ENCODE measurements around the gene PAEP.

The PAEP gene

DNA sequence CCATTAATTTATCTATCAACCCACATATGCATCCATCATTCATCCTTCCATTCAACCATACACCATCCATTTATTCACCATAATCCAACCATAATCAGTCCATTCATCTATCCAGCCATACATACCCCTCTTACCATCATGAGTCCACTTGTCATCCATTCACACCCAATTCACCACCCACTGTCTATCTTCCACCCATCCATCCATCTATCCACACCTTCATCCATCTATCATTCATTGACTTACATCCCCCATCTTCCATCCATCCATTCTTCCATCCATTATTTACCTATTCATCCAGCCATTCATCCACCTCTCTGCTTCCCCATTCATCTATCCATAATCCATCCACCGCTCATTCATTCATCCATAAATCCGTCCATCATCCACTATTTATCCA, 17.8 kb downstream of the PAEP start:
- no peak for DNase-seq (ENCODE audit: low read depth in 2 of 2)

DNA sequence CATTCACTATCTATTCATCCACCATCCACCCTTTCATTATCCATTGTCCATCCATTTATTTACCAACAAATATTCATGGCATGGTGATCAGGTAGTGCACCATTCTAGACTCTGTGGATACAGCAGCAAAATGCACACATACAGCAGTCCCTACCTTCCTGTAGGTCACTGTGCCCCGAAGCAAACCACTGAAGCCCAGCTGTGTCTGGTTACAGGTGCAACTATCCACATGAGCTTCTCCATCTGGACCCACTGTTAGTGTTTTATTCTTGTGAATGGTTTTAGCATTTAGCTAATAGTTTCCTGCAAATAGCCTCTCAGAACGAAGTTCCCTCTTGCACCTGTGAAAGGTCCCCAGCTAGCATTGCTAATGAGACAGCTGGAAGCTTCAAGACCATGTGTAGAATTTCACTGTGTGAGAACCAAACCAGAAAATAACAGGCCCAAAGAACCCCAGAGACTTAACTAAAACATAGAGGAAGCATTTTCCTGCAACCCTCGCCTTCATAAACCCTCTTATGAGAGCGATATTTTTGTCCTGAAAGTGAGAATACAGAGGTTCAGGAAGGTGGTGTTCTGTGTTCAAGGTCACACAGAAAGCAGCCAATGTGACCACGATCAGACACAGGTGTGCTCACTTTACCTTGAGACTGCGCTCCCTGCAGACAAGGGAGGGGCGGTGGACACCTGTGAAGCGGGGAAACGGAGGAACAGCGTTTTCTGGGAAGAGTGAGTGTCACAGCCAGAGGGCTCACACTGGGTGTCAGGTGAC, 18.5 kb downstream of the PAEP start:
- DNase-seq (ENCODE audit: low read depth in 2 of 2), result no peak

DNA sequence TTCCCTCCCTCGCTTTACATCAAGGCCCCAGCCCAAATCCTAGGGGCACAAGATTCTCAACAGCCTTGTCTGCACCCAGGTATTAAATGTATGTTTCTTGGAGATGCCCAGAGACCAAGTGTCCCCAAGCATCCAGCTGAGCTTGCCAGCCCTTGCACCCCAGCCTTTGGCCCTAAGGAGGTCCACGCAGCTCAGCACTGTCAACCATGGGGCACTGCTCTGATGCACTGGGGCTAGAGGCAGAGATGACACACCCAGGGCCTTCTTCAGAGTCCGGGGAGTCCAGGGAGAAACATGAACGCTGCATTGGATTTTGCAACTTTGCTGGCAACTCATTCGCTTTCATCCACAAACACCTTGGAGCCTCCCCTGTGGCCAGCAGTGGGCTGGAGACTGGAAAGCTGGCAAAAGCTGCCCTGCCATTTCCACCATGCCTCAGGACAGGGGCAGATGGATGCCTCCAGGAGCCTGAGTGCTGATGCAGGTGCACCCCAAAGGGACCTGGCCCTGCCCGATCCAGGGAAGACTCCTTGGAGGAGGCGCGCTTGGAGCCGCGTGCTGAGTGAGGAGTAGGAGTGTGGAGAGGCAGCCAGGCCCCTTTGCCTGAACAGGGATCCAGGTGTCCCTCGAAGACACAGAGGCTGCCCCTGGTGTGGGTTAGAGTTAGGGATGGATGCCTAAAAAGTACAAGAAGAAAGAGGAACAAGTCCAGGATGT, 19.3 kb downstream of the PAEP start:
- DNase-seq (ENCODE audit: low read depth in 2 of 2), result no peak

DNA sequence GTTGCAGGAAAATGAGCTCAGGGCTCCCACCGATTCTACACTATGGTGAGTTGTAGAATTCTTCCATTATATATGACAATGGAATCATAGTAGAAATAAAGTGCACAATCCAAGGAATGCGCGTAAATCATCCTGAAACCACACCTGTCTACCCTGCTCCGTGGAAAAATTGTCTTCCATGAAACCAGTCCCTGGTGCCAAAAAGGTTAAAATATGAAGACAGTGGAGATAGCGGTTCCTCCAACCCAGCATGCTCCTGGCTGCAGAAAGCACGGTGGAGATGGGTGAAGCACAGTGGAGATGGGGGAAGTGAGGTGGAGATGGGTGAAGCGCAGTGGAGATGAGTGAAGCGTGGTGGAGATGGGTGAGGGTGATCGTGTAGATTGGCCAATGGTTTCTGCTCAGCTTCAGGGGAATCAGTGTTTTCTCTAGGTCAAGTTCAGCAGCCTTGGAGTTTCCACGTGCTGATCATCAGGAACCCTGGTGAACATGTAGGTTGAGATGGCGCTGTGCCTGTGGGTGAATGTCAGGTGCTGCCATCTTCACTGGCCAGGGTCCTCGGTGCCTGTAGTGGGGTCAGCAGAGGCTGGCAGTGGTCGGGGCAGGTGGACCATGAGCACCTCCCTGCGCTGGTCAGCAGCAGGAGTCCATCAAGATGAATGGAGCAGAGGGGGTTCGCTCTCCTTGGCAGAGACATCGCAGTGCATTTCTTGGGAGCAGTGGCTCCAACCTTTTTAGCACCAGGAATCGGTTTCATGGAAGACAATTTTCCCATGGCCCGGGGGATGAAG, 20.3 kb downstream of the PAEP start:
- no peak for DNase-seq (ENCODE audit: low read depth in 2 of 2)

DNA sequence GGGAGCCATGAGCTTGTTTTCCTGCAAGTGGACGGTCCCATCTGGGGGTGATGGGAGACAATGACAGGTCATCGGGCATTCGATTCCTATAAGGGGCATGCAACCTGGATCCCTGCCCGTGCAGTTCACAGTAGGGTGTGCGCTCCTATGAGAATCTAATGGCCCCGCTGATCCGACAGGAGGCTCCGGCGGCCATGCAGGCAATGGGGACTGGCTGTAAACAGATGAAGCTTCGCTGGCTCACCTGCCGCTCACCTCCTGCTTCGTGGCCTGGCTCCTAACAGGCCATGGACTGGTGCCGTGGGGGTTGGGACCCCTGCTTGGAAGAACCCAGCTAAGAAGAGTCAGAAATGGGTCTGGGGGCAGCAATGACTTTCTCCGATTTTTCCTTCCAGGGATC, 21.0 kb downstream of the PAEP start:
- no peak for DNase-seq (ENCODE audit: low read depth in 2 of 2)

DNA sequence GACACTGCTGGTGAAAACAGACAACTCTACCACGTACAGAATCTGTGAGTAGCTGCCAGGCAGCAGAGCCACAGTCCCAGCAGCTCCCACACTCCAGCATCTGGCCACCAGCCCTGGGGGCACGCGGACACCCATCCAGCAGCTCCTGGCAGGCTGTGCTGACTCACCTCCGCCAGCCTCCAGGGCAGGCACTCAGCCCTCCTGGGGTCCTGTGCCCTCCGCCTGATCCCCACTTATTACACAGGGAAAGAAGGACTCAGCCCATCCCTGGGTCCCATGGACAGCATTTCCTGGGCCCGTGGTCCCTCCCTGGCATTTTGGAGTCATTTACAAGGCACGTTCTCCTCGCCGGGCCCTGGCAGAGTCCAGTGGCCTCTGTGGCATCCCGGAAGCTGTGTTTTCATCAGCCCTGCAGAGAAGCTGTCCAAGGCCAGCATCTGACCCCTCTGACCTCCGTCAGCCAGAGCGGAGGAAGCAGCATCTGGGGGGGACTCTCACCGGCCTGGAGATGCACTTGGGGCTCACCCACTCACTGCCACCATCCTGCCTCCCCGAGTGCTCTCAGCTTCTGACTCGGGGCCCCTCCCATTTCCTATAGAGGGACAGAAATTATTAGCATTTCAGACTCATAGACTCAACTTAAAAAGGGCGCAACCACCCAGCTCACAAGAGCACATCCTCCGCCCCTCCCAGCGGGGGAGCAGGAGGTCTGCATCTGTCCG, 21.6 kb downstream of the PAEP start:
- no peak for DNase-seq (ENCODE audit: low read depth in 2 of 2)

DNA sequence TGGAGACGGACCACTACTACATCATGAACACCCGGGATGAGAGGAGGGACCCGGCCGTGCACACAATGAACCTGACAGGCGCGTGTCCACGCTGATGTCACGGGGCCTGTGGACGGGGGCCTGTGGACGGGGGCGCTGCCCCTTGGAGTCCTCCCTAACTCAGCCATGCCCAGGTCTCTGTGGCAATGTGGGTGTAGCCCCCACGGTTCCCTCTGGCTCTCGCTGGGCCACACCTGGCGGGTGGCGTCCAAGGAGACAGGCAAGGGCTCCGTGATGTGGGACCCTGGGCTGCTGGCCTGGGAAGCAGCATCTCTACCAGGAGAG, 22.1 kb downstream of the PAEP start:
- DNase-seq (ENCODE audit: low read depth in 2 of 2), result no peak

DNA sequence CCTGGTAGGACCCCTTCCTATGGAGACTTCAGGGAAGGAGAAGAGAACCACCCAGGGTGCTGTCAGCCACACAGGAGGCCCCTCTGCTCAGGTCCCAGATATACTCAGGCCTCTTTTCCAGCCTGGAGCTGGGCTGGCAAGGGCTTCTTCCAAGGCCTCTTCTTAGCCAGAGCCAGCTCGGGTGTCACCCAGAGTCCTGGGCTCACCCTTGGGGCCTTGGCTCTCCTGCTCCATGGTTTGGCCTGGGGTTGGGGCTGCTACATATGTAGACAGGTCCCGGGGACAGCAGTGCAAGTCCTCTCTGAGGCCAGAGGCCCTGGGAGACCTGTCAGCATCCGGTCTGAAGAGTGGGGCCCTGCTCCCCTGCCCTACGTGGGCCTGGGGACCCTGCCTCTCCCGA, 22.8 kb downstream of the PAEP start:
- no peak for DNase-seq (ENCODE audit: low read depth in 2 of 2)

DNA sequence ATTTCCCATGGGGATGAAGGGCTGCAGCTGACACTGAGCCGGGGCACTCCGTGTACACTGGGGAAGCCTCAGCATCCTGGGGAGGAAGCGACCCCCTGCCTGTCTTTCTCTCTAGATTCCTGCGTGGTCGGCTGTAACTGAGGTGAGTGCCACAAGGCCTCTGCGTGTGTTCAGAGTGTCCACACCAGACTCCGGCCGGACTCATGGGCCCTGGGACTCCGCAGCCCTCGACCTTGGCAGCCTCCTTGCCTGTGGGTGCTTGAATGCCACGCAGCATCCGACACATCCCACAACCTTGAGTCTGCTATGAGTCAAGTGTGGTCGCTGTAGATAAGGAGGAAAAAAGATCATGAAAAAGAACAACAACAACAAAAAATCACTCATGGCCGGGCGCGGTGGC, 23.4 kb downstream of the PAEP start:
- no peak for DNase-seq (ENCODE audit: low read depth in 2 of 2)

DNA sequence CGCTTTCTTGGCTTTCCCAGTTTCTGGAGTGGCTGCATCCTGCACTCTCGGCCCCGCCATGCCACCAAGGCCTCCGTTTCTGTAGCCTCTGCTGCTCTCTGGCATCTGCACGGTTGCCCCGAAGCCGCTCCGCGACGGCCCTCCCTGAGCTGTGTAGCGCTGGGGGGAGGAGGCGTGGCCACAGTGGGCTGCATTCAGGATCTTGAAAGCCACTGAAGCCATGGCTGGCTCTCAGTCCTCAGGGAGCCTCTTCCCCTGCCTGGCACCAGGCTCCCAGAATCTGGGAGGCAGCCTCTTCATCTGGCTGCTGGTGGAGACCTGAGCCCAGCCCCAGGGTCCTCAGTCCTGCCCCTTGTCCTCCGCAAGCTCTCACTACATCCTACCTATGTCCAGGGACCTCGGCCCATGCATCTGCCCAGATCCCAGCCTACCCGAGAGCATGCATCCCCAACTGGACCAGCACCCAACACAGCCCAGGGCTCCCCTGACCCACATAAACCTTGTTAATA, 25.1 kb downstream of the PAEP start:
- no peak for DNase-seq (ENCODE audit: low read depth in 2 of 2)

DNA sequence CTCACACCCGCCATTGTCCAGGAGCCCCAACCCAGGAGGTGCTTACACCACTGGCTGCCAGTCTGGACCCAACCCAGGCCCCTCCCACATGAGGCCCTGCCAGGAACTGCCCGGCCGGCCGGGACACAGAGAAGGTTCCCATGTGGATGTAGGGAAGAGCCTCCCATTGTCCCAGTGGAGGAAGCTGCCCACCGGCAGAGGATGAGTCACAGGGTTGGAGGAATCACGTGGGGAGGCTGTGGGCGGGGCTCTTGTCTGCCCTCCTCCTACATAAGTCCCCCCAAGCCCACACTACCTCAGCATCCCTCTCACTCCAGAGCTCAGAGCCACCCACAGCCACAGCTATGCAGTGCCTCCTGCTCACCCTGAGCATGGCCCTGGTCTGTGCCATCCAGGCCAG, 26.1 kb downstream of the PAEP start:
- DNase-seq (ENCODE audit: low read depth in 2 of 2), result no peak

DNA sequence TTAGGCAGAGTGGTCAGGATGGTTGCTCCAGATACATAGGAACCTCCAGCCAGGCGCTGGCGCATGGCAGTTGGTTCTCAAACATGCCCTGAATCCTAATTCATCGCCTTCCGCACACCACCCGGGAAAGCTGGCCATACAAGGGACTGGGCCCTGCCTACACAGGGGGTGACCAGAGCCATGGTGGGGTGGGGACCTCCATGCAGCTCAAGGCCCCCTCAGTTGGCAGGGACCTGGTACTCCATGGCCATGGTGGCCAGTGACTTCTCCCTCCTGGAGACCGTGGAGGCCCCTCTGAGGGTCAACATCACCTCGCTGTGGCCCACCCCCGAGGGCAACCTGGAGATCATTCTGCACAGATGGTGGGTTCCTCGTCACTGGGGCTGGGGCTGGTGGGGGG, 26.8 kb downstream of the PAEP start:
- no peak for DNase-seq (ENCODE audit: low read depth in 2 of 2)

DNA sequence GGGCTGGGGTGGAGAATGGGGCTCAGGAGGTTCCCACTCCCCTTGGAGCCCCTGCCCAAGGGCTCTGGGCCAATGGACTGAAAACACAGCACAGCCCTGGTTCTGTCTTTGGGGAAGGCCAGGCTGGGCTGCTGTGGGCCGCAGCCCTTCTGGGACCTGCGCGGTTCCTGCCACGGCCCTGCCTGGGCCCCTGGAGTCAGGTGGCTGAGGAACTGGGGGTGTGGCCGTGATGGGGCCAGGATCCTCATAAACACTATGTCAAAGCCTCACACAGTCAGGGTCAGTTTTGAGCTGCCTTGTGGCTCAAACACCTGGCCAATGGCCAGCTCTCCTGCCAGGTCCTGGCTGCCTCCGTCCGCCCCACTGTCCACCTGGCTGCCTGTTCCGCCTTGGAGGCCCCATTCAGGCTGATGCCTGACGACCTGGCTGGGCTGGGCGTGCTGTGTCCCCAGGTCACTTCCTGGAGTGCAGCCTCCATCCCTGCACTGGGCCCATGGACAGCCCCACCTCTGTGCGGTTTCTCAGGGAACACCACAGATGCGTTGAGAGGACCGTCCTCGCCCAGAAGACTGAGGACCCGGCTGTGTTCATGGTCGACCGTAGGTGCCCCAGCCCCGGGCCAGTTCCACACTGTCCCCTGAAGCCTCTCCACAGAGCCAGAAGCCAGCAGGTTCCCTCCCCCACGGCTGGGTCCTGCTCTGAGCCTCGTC, 27.5 kb downstream of the PAEP start:
- no peak for DNase-seq (ENCODE audit: low read depth in 2 of 2)

DNA sequence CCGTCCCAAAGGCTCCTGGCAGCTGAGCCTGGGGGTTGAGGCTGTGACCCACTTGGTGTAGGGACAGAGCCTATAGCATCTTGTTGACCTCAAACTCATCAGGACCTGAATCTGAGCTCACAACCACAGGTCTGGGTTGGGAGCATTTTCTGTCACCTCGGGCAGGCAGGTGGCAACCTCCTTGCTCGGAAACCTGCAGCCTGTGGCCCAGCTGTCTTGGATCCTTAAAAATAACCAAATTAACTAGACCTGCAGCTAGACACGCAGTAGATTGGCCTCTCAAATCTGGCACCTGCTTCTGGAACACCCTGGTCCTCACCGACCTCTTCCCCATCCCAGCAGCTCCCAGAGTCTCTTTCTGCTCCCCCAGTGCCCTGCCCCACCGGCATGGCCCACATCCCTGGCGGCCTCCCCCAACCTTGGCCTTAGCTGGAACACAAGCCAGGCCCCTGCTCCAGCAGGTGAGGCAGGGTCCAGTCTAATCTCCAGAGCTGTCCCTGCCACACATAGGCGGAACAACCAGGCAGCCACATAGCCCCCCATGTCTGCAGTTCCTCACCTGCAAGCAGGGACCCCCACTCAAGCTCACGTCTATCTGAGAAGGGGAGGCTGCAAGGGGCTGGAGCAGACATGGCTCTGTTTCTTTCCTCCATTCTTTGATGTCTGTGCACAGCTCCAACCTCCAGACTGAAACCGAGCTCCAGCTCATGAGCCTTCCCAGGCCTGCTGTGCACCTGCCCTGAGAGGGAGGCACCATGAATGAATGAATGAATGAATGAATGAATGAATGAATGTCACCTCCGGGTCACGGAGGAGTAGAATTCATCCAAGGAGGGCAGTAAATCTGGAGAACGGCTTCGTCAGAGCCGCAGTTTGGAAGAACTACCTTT, 28.3 kb downstream of the PAEP start:
- DNase-seq (ENCODE audit: low read depth in 2 of 2), result no peak

DNA sequence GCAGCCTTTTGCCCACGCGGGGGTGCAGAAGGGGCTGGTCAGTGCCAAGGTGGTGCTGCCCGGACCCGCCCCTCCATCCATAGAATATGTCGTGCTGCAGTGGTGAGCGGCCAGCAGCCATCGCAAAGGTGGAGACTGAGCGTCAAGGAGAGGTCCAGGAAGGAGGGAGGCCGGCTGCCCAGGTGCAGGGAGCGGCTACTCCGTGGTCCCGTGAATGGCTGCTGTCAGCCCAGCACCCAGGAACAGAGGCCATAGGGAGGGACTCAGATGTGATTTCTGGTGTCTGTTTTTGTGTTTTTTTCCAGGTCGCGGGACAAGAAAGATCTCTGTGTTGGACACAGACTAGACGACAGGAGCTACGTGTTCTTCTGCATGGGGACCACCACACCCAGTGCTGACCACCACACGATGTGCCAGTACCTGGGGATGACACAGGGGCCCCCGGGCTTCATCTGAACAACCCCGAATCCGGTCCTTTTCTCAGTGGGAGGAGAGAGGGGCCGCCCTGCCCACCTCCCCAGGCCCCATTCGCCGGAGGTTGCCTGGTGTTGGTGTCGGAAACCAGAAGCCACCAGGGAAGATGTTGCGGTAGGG, 29.0 kb downstream of the PAEP start:
- DNase-seq (ENCODE audit: low read depth in 2 of 2), result no peak

DNA sequence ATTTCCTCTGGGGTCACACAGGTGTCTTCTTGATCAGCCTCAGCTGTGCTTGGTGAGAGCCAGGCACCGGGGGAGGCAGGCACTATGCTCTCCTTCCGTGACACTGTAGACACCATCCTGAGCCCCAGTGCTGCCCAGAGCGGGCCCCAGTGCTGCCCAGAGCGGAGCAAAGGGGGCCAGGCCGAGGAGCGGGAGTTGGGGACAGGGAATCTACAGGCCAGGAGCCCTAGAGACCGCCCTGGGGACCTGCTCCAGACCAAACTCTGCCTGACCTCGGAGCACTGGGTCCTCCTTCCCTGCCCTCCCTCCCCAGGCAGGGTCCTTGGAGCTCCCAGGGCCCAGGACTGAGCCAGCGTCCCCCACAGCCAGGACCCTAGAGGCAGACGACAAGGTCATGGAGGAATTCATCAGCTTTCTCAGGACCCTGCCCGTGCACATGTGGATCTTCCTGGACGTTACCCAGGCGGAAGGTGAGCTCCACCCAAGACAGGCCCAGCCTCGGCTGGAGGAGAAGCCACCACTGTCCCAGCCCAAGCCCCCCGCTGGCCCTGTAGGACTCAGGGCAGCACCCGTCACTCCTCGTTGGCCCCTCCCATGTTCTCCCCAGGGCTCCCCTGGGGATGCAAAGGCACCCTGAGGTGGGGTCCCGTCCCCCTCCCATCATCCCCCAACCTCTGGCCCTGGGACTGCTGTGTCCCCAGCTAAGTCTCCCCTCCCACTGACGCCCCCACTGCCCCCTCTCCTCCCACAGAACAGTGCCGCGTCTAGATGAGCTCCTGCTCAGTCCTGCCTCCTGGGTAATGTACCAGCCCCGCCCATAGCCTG, 30.2 kb downstream of the PAEP start:
- DNase-seq (ENCODE audit: low read depth in 2 of 2), result no peak

DNA sequence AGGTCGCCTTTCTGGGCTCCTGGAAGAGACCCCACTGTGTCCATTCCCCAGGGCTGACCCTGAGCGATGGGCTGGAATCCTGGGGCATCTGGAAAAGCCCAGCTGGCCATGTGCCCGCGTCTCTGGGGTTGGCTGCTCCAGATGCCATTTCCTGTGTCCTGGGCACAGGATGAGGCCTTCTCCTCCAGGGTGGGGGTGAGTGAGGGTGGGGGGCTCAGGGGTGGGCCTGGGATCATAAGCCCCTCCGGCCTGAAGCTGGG, 30.7 kb downstream of the PAEP start:
- DNase-seq (ENCODE audit: low read depth in 2 of 2), result no peak

DNA sequence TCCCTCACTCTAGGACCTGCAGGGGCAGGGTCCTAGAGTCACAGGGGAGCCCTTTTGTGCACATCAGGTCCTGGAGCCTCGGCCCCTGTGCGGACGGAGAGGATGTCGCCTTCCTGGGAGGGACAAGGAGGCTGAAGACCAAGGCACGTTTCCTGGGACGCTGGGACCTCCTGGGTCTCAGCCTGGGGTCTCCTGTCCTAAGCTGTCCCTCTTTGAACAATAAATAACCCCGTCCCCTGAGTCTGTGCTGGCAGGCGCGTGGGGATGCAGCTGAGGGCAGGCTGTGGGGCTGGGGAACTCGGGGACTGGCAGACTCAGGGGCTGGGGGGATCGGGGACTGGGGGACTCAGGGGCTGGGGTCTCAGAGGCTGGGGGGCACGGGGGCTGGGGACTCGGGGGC, 31.1 kb downstream of the PAEP start:
- DNase-seq (ENCODE audit: low read depth in 2 of 2), result no peak

DNA sequence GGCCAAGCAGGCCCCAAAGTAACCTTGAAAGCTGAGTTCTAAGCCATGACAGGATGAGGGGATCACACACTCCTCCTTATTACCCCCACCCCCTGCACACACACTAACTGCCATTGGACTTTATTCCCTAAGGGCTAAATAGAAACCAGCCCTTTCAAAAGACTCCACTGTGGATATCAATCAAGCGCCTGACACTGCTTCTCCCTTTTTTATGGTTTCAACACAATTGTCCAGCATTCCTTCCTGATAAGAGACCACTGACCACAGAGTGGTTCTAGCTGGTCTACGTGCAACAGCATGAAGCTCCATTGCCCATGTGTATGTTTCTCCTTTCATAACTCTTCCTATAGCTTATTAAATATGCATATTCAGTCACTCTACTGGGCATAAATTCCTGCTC, 34.7 kb downstream of the PAEP start:
- DNase-seq (ENCODE audit: low read depth in 2 of 2), result no peak

Measured in activated CD4-positive, alpha-beta T cell treated with anti-CD3 and anti-CD28 coated beads for 24 hours (primary cell).